HepG2 (cell line): ENCODE data around the gene GLOD5. TPM values are rescaled to one million over a fixed set of nuclear protein-coding genes. Genes with fewer than 3 reads are reported as not detected.

Experiments used
- ATAC-seq: fragments of 200-7000 bp; cut with Tn5 transposase; 3 replicates; pipeline ENCODE4 v1.9.1; 2020; ENCODE audit warnings: mild to moderate bottlenecking, moderate library complexity
- BruUV-seq: library from RNA; stranded (reverse); fragments of 400-500 nt; replicated peaks from 2 replicates; lab custom pipeline; 2021; lab: Mats Ljungman, UMichigan
- CTCF ChIA-PET: fragments of 300-600 bp; formaldehyde crosslinking; extraction: SDS; loops from one replicate; lab custom pipeline; 2021; ENCODE audit warnings: low total read pairs, inconsistent platforms, low intra/inter-chr PET ratio; lab: Yijun Ruan, JAX
- POLR2A ChIA-PET: fragments of 350-600 bp; sonication (Branson Sonifier 250); formaldehyde crosslinking; loops from one replicate; lab custom pipeline; 2020; ENCODE audit warnings: antibody characterized with exemption, inconsistent platforms; lab: Yijun Ruan, JAX
- DNase-seq: peaks from one replicate; pipeline ENCODE4 v3.0.0-alpha.2; 2015; ENCODE audit warnings: low spot score
- FAIRE-seq: peaks from 3 replicates; lab custom pipeline; 2011; peaks lifted over from hg19 to GRCh38; lab: Jason Lieb, UNC
- H2AFZ ChIP-seq: one replicate; pipeline ENCODE4 v1.6.1; 2011; ENCODE audit warnings: low read length, inconsistent platforms
- H3K27ac ChIP-seq: fragments of 300-600 bp; 3 replicates; pipeline ENCODE4 v1.8.0; 2011; ENCODE audit warnings: mixed run types, mild to moderate bottlenecking, mixed read lengths, low read length, inconsistent platforms; ENCODE audit not compliant: insufficient read depth; ENCODE audit errors: extremely low read length
- H3K27me3 ChIP-seq, 2 experiments: fragments of 200-600 bp in 1 of 2; 2 replicates in 1 of 2; 3 replicates in 1 of 2; pipeline versions ENCODE4 v1.6.0 to v1.8.0; 2011; ENCODE audit warnings: low read length in 2 of 2, mild to moderate bottlenecking in 2 of 2, moderate library complexity in 2 of 2, inconsistent platforms in 1 of 2; ENCODE audit not compliant: insufficient read depth in 2 of 2, control insufficient read depth in 1 of 2
- H3K36me3 ChIP-seq, 2 experiments: fragments of 200-600 bp in 1 of 2; replicated peaks in 1 of 2; 2 replicates in 1 of 2; 3 replicates in 1 of 2; pipeline versions ENCODE4 v1.5.1 to v1.8.0; 2011; ENCODE audit warnings: low read length in 2 of 2, inconsistent platforms in 1 of 2; ENCODE audit not compliant: insufficient read depth in 2 of 2, control insufficient read depth in 1 of 2
- H3K4me1 ChIP-seq: 2 replicates; pipeline ENCODE4 v1.5.1; 2012; ENCODE audit warnings: low read length, inconsistent platforms; ENCODE audit not compliant: insufficient read depth
- H3K4me2 ChIP-seq: 2 replicates; pipeline ENCODE4 v1.6.0; 2011; ENCODE audit warnings: low read depth, low read length, inconsistent platforms
- H3K4me3 ChIP-seq, 3 experiments: fragments of 200-600 bp in 1 of 3; sonication (generic), shearing (Covaris generic) in 1 of 3; replicated peaks in 1 of 3; 2 replicates each; pipeline ENCODE4 v1.5.1; 2011 to 2016; ENCODE audit warnings: low read length in 3 of 3, inconsistent platforms in 2 of 3, low read depth in 2 of 3, mild to moderate bottlenecking in 2 of 3, control low read depth in 1 of 3, mixed read lengths in 1 of 3; ENCODE audit not compliant: insufficient read depth in 1 of 3
- H3K79me2 ChIP-seq: one replicate; pipeline ENCODE4 v1.6.1; 2011; ENCODE audit warnings: low read length, inconsistent platforms; ENCODE audit not compliant: insufficient read depth
- H3K9ac ChIP-seq: 2 replicates; pipeline ENCODE4 v1.6.0; 2011; ENCODE audit warnings: mild to moderate bottlenecking, low read depth, low read length, inconsistent platforms; ENCODE audit not compliant: insufficient read depth
- H3K9me3 ChIP-seq: 2 replicates; pipeline ENCODE4 v1.5.1; 2012; ENCODE audit warnings: mild to moderate bottlenecking, low read length
- H4K20me1 ChIP-seq: 2 replicates; pipeline ENCODE4 v1.6.0; 2011; ENCODE audit warnings: inconsistent platforms, mild to moderate bottlenecking, low read length, moderate library complexity; ENCODE audit not compliant: insufficient read depth
- HNRNPK ChIP-seq: fragments of 200-400 bp; formaldehyde crosslinking; IDR thresholded peaks from 2 replicates; pipeline ENCODE4 v1.6.1; 2018; ENCODE audit warnings: low read length, low read depth, moderate library complexity, mild to moderate bottlenecking; ENCODE audit not compliant: poor library complexity, severe bottlenecking
- MTA1 ChIP-seq: sonication (generic); formaldehyde crosslinking; IDR thresholded peaks from 2 replicates; pipeline ENCODE4 v1.4.0; 2020; ENCODE audit warnings: missing genetic modification reagents, mild to moderate bottlenecking, borderline replicate concordance
- MTF2 ChIP-seq: sonication (generic); formaldehyde crosslinking; IDR thresholded peaks from 2 replicates; pipeline ENCODE4 v1.5.0; 2020; ENCODE audit warnings: missing genetic modification reagents, borderline replicate concordance
- PBX2 ChIP-seq: IDR thresholded peaks from 2 replicates; pipeline ENCODE4 v1.6.1; 2016; ENCODE audit warnings: control low read depth
- ZNF121 ChIP-seq: sonication (generic); formaldehyde crosslinking; IDR thresholded peaks from 2 replicates; pipeline ENCODE4 v1.5.0; 2020; ENCODE audit warnings: mild to moderate bottlenecking, missing genetic modification reagents
- WGBS: methylation state at CpG from one replicate; pipeline ENCODE4 v1.1.6; 2017; ENCODE audit warnings: low lambda C conversion rate; 5-methylcytosine and 5-hydroxymethylcytosine counted together
- in situ Hi-C: cut with HindIII; loops from 2 replicates; pipeline ENCODE4 v1.10.0; 2017; ENCODE audit warnings: low pct_unique_long_range_greater_than_20kb; ENCODE audit not compliant: extremely low pct_ligation_motif_present
- intact Hi-C: fragments of 100-400 bp; cut with micrococcal nuclease; formaldehyde crosslinking; loops from one replicate; pipeline ENCODE4 v1.10.0; 2022; ENCODE audit not compliant: unreplicated experiment
- polyA plus RNA-seq, 8 experiments: library from polyadenylated mRNA; depleted of rRNA in 3 of 8; stranded (reverse) in 7 of 8; unstranded in 1 of 8; fragments of >200 nt; fragmentation: Illumina TruSeq in 4 of 8; extraction: Trizol in 4 of 8; gene quantifications; 2 replicates each; pipeline versions ENCODE4 v1.2.1 to v1.2.3, GENCODE V29; 2011 to 2016; ENCODE audit warnings: low read depth in 4 of 8, missing spikeins in 1 of 8, mixed read lengths in 1 of 8; ENCODE audit not compliant: insufficient read depth in 1 of 8
- total RNA-seq, 5 experiments: library from RNA; depleted of rRNA; stranded (reverse); fragments of >200 nt; fragmentation: Illumina TruSeq; extraction: Trizol; gene quantifications; 2 replicates each; pipeline ENCODE4 v1.2.3, GENCODE V29; 2016; ENCODE audit warnings: low read depth in 1 of 5

The GLOD5 gene
- total and polyA plus RNA-seq, 2 of the 13 experiments (the other 11 are each of a cell fraction or from before 2014, with no cell fraction given), result 0.93 to 1.3 TPM

GRCh38 chrX:48720577-48721250 lies 40.8 kb upstream of the GLOD5 start:
- intact Hi-C loops, result no loop called here
- WGBS, result 90% methylated on average over 2 of the region's 4 CpGs

GRCh38 chrX:48721916-48722315 lies 39.6 kb upstream of the GLOD5 start:
- no peaks in the 10 kb centered on the region for H3K36me3 ChIP-seq
- ATAC-seq, result no peak
- ChIA-PET CTCF (no interaction called here), POLR2A (no interaction called here)
- H3K9ac ChIP-seq, result no peak overlapping the region
- H3K4me2 ChIP-seq, result no peak overlapping the region
- in situ Hi-C loops (no loop called here), intact Hi-C loops (no loop called here)
- no TSS peak for BruUV-seq
- no peak for FAIRE-seq
- no peaks in the 10 kb centered on the region for H3K27me3 ChIP-seq
- H3K4me1 ChIP-seq, result peaks cover 32% of the 10 kb centered on the region
- TF ChIP-seq HNRNPK, result no peak
- TF ChIP-seq MTF2, result no peak
- no peak for TF ChIP-seq ZNF121
- no peak for TF ChIP-seq MTA1 (CRISPR knock-in tag)
- TF ChIP-seq, all 625 proteins: peak for 0
- Histone ChIP-seq H4K20me1 (no peaks in the 10 kb centered on the region), H3K4me3 (no peak overlapping the region), H2AFZ (no peak overlapping the region), H3K79me2 (peaks cover 2% of the 10 kb centered on the region), H3K27ac (no peak overlapping the region), H3K9me3 (no peaks in the 10 kb centered on the region)
- no peak for DNase-seq

More at GRCh38 chrX:48720577-48721250, 40.8 kb upstream of the GLOD5 start:
- H3K9me3 ChIP-seq, result no peaks in the 10 kb centered on the region
- H3K9ac ChIP-seq, result peak overlapping the region; percentile 15; the same call in 1 of the 2 replicates
- ATAC-seq (no peak), DNase-seq (no peak), FAIRE-seq (no peak)
- in situ Hi-C loops, result no loop called here
- ChIA-PET POLR2A (interaction anchor here (1.9 kb wide), 1 partner anchor 17 kb away, joined by 5 read pairs; no protein-coding TSS in a partner anchor), CTCF (no interaction called here)
- H2AFZ ChIP-seq, result no peak overlapping the region
- no peak overlapping the region for H3K4me3 ChIP-seq
- 0 out of 2 replicates have a peak overlapping the region, but pooled peaks have one; percentile 36 for H3K4me2 ChIP-seq
- H3K27ac ChIP-seq, result peak overlapping the region; percentile 22
- TF ChIP-seq PBX2 (CRISPR knock-in tag), result no peak
- BruUV-seq, result no TSS peak
- no peaks in the 10 kb centered on the region for H4K20me1 ChIP-seq
- no peaks in the 10 kb centered on the region for H3K36me3 ChIP-seq
- H3K79me2 ChIP-seq, result peaks cover 3% of the 10 kb centered on the region
- H3K27me3 ChIP-seq, result no peaks in the 10 kb centered on the region
- peaks cover 44% of the 10 kb centered on the region for H3K4me1 ChIP-seq
